Measurements from ENCODE around the gene NR1I3.

- no peak for TF ChIP-seq EZH2 (IDR thresholded peaks at IDR 0.05; ENCODE audit: insufficient read depth, low read length)
- TF ChIP-seq CTCF (IDR thresholded peaks at IDR 0.05; ENCODE audit: insufficient read depth, low read depth, low read length): no peak
These were observed 46.0 kb downstream of the NR1I3 start for GRCh38 chr1:161191971-161192370.
